IPS-20b (cell line): ENCODE results near the gene EXOC4.
"Not testable (repeated sequence)": the region's sequence is repeated elsewhere in the genome, so short reads cannot be mapped to it uniquely, and the experiment has no call there.

Experiments
- H3K27ac ChIP-seq: one replicate; pipeline ENCODE4 v1.5.1; 2013; ENCODE audit warnings: low read length
- H3K27me3 ChIP-seq: 2 replicates; pipeline ENCODE4 v1.6.1; 2013; ENCODE audit warnings: mild to moderate bottlenecking, low read length, inconsistent platforms; ENCODE audit not compliant: insufficient read depth
- H3K36me3 ChIP-seq: 2 replicates; pipeline ENCODE4 v1.6.1; 2013; ENCODE audit warnings: low read depth, mild to moderate bottlenecking, inconsistent platforms, low read length, moderate library complexity; ENCODE audit not compliant: insufficient read depth
- H3K4me1 ChIP-seq: 2 replicates; pipeline ENCODE4 v1.6.1; 2013; ENCODE audit warnings: mild to moderate bottlenecking, control low read depth, inconsistent platforms, low read length, moderate library complexity; ENCODE audit not compliant: insufficient read depth
- H3K4me3 ChIP-seq: 2 replicates; pipeline ENCODE4 v1.5.1; 2013; ENCODE audit warnings: mild to moderate bottlenecking, low read length, inconsistent platforms
- H3K9ac ChIP-seq: 2 replicates; pipeline ENCODE4 v1.6.1; 2013; ENCODE audit warnings: low read depth, mild to moderate bottlenecking, inconsistent platforms, low read length, moderate library complexity
- H3K9me3 ChIP-seq: 2 replicates; pipeline ENCODE4 v1.6.1; 2013; ENCODE audit warnings: mild to moderate bottlenecking, low read depth, low read length, inconsistent platforms; ENCODE audit not compliant: insufficient read depth

EXOC4 gene

GRCh38 chr7:133315332-133316040, 62.6 kb downstream of the EXOC4 start:
- H3K9ac ChIP-seq, result no peak overlapping the region
- H3K27ac ChIP-seq, result no peak overlapping the region
- no peaks in the 10 kb centered on the region for H3K9me3 ChIP-seq
- H3K27me3 ChIP-seq, result no peaks in the 10 kb centered on the region
- no peaks in the 10 kb centered on the region for H3K4me1 ChIP-seq
- H3K4me3 ChIP-seq, result no peak overlapping the region
- H3K36me3 ChIP-seq, result peaks cover 20% of the 10 kb centered on the region

- Histone ChIP-seq H3K4me1 (no peaks in the 10 kb centered on the region), H3K27me3 (no peaks in the 10 kb centered on the region), H3K27ac (no peak overlapping the region), H3K9ac (no peak overlapping the region), H3K36me3 (peaks cover 25% of the 10 kb centered on the region), H3K4me3 (no peak overlapping the region), H3K9me3 (peaks cover 5% of the 10 kb centered on the region; the same call in 1 of the 2 replicates)
These were observed 67.0 kb downstream of the EXOC4 start for GRCh38 chr7:133319842-133320241.

GRCh38 chr7:133320891-133321290, 68.0 kb downstream of the EXOC4 start:
- Histone ChIP-seq H3K36me3 (peaks cover 25% of the 10 kb centered on the region), H3K9me3 (peaks cover 5% of the 10 kb centered on the region; the same call in 1 of the 2 replicates), H3K4me3 (no peak overlapping the region)

GRCh38 chr7:133321366-133321765, 68.5 kb downstream of the EXOC4 start:
- H3K9me3 ChIP-seq, H3K9ac ChIP-seq, H3K4me1 ChIP-seq, H3K27me3 ChIP-seq, H3K4me3 ChIP-seq, H3K27ac ChIP-seq: not testable (repeated sequence)
- H3K36me3 ChIP-seq, result peaks cover 26% of the 10 kb centered on the region

More at GRCh38 chr7:133320891-133321290, 68.0 kb downstream of the EXOC4 start:
- Histone ChIP-seq H3K9ac (no peak overlapping the region), H3K4me1 (no peaks in the 10 kb centered on the region), H3K27ac (no peak overlapping the region), H3K27me3 (no peaks in the 10 kb centered on the region)

GRCh38 chr7:133326745-133327144, 73.9 kb downstream of the EXOC4 start:
- H3K4me1 ChIP-seq, result not testable (repeated sequence)

GRCh38 chr7:133328021-133328420, 75.1 kb downstream of the EXOC4 start:
- H3K27ac ChIP-seq, H3K9ac ChIP-seq, H3K36me3 ChIP-seq, H3K4me1 ChIP-seq, H3K4me3 ChIP-seq, H3K27me3 ChIP-seq: not testable (repeated sequence)
- peaks cover 11% of the 10 kb centered on the region; the same call in 1 of the 2 replicates for H3K9me3 ChIP-seq

More at GRCh38 chr7:133326745-133327144, 73.9 kb downstream of the EXOC4 start:
- H3K27me3 ChIP-seq, H3K4me3 ChIP-seq, H3K27ac ChIP-seq, H3K9ac ChIP-seq, H3K36me3 ChIP-seq: not testable (repeated sequence)
- H3K9me3 ChIP-seq, result peaks cover 11% of the 10 kb centered on the region; the same call in 1 of the 2 replicates

- Histone ChIP-seq H3K4me3 (no peak overlapping the region), H3K27ac (peak overlapping the region; percentile 30), H3K36me3 (peaks cover 6% of the 10 kb centered on the region; the same call in 1 of the 2 replicates), H3K9ac (no peak overlapping the region), H3K27me3 (no peaks in the 10 kb centered on the region), H3K9me3 (peaks cover 11% of the 10 kb centered on the region; the same call in 1 of the 2 replicates), H3K4me1 (peaks cover 3% of the 10 kb centered on the region; the same call in 1 of the 2 replicates)
These were observed 77.2 kb downstream of the EXOC4 start for GRCh38 chr7:133330085-133330484.

GRCh38 chr7:133331861-133332260, 79.0 kb downstream of the EXOC4 start:
- Histone ChIP-seq H3K4me1 (peaks cover 3% of the 10 kb centered on the region; the same call in 1 of the 2 replicates), H3K9me3 (peaks cover 5% of the 10 kb centered on the region; the same call in 1 of the 2 replicates), H3K27me3 (no peaks in the 10 kb centered on the region), H3K9ac (no peak overlapping the region), H3K4me3 (no peak overlapping the region), H3K27ac (no peak overlapping the region), H3K36me3 (no peaks in the 10 kb centered on the region)

- Histone ChIP-seq H3K4me3 (no peak overlapping the region), H3K27me3 (no peaks in the 10 kb centered on the region), H3K27ac (no peak overlapping the region), H3K4me1 (peaks cover 16% of the 10 kb centered on the region; the same call in 1 of the 2 replicates), H3K36me3 (0 out of 2 replicates have a peak, but pooled peaks cover 4% of the 10 kb centered on the region), H3K9me3 (peaks cover 11% of the 10 kb centered on the region; the same call in 1 of the 2 replicates), H3K9ac (no peak overlapping the region)
These were observed 86.9 kb downstream of the EXOC4 start for GRCh38 chr7:133339772-133340171.

- Histone ChIP-seq H3K4me3 (no peak overlapping the region), H3K27ac (no peak overlapping the region), H3K9me3 (peaks cover 10% of the 10 kb centered on the region; the same call in 1 of the 2 replicates), H3K9ac (no peak overlapping the region; the same call in 1 of the 2 replicates), H3K4me1 (peaks cover 37% of the 10 kb centered on the region; the same call in 1 of the 2 replicates), H3K36me3 (no peaks in the 10 kb centered on the region), H3K27me3 (no peaks in the 10 kb centered on the region)
These were observed 91.4 kb downstream of the EXOC4 start for GRCh38 chr7:133344275-133344674.

- H3K27me3 ChIP-seq, result no peaks in the 10 kb centered on the region
- no peak overlapping the region for H3K27ac ChIP-seq
- no peaks in the 10 kb centered on the region for H3K9me3 ChIP-seq
- peak overlapping the region; percentile 47; the same call in 1 of the 2 replicates for H3K4me3 ChIP-seq
- H3K36me3 ChIP-seq, result no peaks in the 10 kb centered on the region
- H3K4me1 ChIP-seq, result peaks cover 37% of the 10 kb centered on the region; the same call in 1 of the 2 replicates
- H3K9ac ChIP-seq, result no peak overlapping the region
These were observed 93.0 kb downstream of the EXOC4 start for GRCh38 chr7:133345690-133346421.
